ENCODE data around the gene ZCCHC7.
"Not testable (repeated sequence)": the region's sequence is repeated elsewhere in the genome, so short reads cannot be mapped to it uniquely, and the experiment has no call there.

Gene ZCCHC7

DNA sequence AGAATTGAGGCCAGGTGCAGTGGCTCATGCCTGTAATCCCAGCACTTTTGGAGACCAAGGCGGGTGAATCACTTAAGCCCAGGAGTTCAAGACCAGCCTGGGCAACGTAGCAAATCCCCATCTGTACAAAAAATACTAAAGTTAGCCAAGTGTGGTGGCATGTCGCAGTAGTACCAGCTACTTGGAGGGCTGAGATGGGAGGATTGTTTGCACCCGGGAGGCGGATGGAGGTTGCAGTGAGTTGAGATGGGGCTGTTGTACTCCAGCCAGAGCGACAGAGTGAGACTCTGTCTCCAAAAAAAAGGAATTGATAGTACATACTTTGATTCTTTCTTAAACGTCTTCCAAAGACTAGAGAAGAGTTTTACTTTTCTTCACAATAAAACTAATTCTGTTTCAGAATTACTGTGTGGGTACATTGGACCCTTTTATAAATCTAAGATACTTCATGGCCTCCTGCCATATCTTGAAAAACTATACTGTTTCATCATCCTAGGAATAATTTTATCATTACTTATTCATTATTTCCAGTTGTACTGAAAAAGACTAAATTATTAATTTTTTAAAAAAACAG lies 170.1 kb downstream of the ZCCHC7 start:
- Histone ChIP-seq H3K36me3 (ENCODE audit: control insufficient read depth, insufficient read depth, low read length, severe bottlenecking) (no peaks in the 10 kb centered on the region), H3K4me3 (ENCODE audit: low read length) (peak overlapping the region; percentile 74), H3K9ac (ENCODE audit: low read length) (no peak overlapping the region), H3K27me3 (replicated peaks; ENCODE audit: control insufficient read depth, insufficient read depth, low read length) (no peaks in the 10 kb centered on the region), H3K4me1 (ENCODE audit: control insufficient read depth, insufficient read depth, low read length) (peaks cover 18% of the 10 kb centered on the region), H3K9me3 (ENCODE audit: control insufficient read depth, low read length) (no peaks in the 10 kb centered on the region)
- DNase-seq (ENCODE audit: low read depth): no peak

- peak overlapping the region; percentile 74 for H3K4me3 ChIP-seq (ENCODE audit: low read length)
- H3K4me1 ChIP-seq (ENCODE audit: control insufficient read depth, insufficient read depth, low read length): peaks cover 18% of the 10 kb centered on the region
- no peaks in the 10 kb centered on the region for H3K9me3 ChIP-seq (ENCODE audit: control insufficient read depth, low read length)
- H3K9ac ChIP-seq (ENCODE audit: low read length): peak overlapping the region; percentile 46
- no peaks in the 10 kb centered on the region for H3K36me3 ChIP-seq (ENCODE audit: control insufficient read depth, insufficient read depth, low read length, severe bottlenecking)
- no peaks in the 10 kb centered on the region for H3K27me3 ChIP-seq (replicated peaks; ENCODE audit: control insufficient read depth, insufficient read depth, low read length)
- DNase-seq (ENCODE audit: low read depth): peak; percentile 87
These were observed 170.6 kb downstream of the ZCCHC7 start for GRCh38 chr9:37290940-37291485.

DNA sequence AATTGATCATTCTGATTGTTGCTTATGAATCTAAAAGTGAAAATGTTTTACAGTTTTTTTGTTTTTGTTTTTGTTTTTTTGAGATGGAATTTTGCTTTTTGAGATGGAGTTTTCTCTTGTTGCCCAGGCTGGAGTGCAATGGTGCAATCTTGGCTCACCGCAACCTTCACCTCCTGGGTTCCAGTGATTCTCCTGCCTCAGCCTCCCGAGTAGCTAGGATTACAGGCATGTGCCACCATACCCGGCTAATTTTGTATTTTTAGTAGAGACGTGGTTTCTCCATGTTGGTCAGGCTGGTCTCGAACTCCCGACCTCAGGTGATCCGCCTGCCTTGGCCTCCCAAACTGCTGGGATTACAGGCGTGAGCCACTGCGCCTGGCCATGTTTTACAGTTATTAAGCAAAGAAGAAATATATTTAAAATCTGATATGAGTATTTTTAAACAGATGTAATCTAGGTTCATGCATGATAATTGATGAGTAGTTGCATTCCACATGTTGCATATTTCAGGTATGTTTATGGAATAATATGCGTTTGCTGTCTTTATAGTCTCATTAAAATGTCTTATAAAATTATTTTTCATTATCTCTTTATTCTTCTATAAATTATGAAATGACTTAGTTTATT lies 171.4 kb downstream of the ZCCHC7 start:
- H3K27me3 ChIP-seq (replicated peaks; ENCODE audit: control insufficient read depth, insufficient read depth, low read length); H3K36me3 ChIP-seq (ENCODE audit: control insufficient read depth, insufficient read depth, low read length, severe bottlenecking); DNase-seq (ENCODE audit: low read depth); H3K9me3 ChIP-seq (ENCODE audit: control insufficient read depth, low read length); H3K9ac ChIP-seq (ENCODE audit: low read length): not testable (repeated sequence)
- Histone ChIP-seq H3K4me1 (ENCODE audit: control insufficient read depth, insufficient read depth, low read length) (peaks cover 18% of the 10 kb centered on the region), H3K4me3 (ENCODE audit: low read length) (peak overlapping the region; percentile 74)

GRCh38 chr9:37292896-37293295 lies 172.5 kb downstream of the ZCCHC7 start:
- Histone ChIP-seq H3K36me3 (ENCODE audit: control insufficient read depth, insufficient read depth, low read length, severe bottlenecking) (no peaks in the 10 kb centered on the region), H3K9me3 (ENCODE audit: control insufficient read depth, low read length) (no peaks in the 10 kb centered on the region), H3K27me3 (replicated peaks; ENCODE audit: control insufficient read depth, insufficient read depth, low read length) (no peaks in the 10 kb centered on the region), H3K4me3 (ENCODE audit: low read length) (no peak overlapping the region), H3K9ac (ENCODE audit: low read length) (no peak overlapping the region), H3K4me1 (ENCODE audit: control insufficient read depth, insufficient read depth, low read length) (peaks cover 18% of the 10 kb centered on the region)
- no peak for DNase-seq (ENCODE audit: low read depth)

- peaks cover 18% of the 10 kb centered on the region for H3K4me1 ChIP-seq (ENCODE audit: control insufficient read depth, insufficient read depth, low read length)
- no peaks in the 10 kb centered on the region for H3K27me3 ChIP-seq (replicated peaks; ENCODE audit: control insufficient read depth, insufficient read depth, low read length)
- no peak overlapping the region for H3K9ac ChIP-seq (ENCODE audit: low read length)
- H3K36me3 ChIP-seq (ENCODE audit: control insufficient read depth, insufficient read depth, low read length, severe bottlenecking): no peaks in the 10 kb centered on the region
- DNase-seq (ENCODE audit: low read depth): peak; percentile 79
- H3K4me3 ChIP-seq (ENCODE audit: low read length): no peak overlapping the region
- no peaks in the 10 kb centered on the region for H3K9me3 ChIP-seq (ENCODE audit: control insufficient read depth, low read length)
These were observed 173.5 kb downstream of the ZCCHC7 start for GRCh38 chr9:37293664-37294524.

DNA sequence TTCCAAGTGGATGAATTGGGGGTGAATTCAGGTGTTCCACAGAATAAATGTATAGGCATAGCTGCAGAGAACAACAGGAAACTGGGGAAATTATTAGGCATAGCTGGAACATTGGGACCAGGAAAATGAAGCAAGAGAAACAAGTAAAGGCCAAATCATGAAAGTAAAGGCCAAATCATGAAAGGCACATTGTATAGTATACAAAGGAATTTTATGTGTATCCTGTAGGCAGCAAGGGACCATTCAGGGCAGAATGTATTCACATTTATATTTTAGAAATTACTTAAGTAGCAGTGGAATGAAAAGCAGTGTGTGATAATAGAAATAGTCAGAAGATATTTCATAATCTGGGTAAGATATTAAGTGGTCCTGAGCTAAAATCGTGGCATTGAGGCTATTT lies 174.8 kb downstream of the ZCCHC7 start:
- peaks cover 18% of the 10 kb centered on the region for H3K4me1 ChIP-seq (ENCODE audit: control insufficient read depth, insufficient read depth, low read length)
- H3K9me3 ChIP-seq (ENCODE audit: control insufficient read depth, low read length): no peaks in the 10 kb centered on the region
- H3K9ac ChIP-seq (ENCODE audit: low read length): no peak overlapping the region
- H3K36me3 ChIP-seq (ENCODE audit: control insufficient read depth, insufficient read depth, low read length, severe bottlenecking): no peaks in the 10 kb centered on the region
- no peaks in the 10 kb centered on the region for H3K27me3 ChIP-seq (replicated peaks; ENCODE audit: control insufficient read depth, insufficient read depth, low read length)
- H3K4me3 ChIP-seq (ENCODE audit: low read length): no peak overlapping the region
- no peak for DNase-seq (ENCODE audit: low read depth)

DNA sequence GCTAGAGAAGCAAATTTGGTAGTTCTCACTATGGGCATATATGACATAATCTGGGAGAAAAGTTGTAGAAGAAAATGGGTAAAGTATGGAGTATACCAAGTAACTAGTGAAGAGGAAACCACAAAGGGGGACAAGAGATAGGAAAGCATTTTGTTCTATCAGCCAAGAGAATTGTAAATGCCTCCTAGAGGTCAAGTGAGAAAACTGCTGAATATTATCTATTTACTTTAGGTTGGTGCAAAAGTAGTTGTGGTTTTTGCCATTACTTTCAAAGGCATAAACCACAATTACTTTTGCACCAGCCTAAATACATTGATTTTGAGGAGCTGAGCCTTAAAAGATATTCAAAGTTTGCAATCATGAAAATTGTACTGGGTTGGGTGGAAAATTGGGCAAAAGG lies 175.4 kb downstream of the ZCCHC7 start:
- H3K9ac ChIP-seq (ENCODE audit: low read length): no peak overlapping the region
- peaks cover 14% of the 10 kb centered on the region for H3K4me1 ChIP-seq (ENCODE audit: control insufficient read depth, insufficient read depth, low read length)
- no peak overlapping the region for H3K4me3 ChIP-seq (ENCODE audit: low read length)
- H3K9me3 ChIP-seq (ENCODE audit: control insufficient read depth, low read length): no peaks in the 10 kb centered on the region
- H3K27me3 ChIP-seq (replicated peaks; ENCODE audit: control insufficient read depth, insufficient read depth, low read length): no peaks in the 10 kb centered on the region
- no peak for DNase-seq (ENCODE audit: low read depth)
- H3K36me3 ChIP-seq (ENCODE audit: control insufficient read depth, insufficient read depth, low read length, severe bottlenecking): no peaks in the 10 kb centered on the region

DNA sequence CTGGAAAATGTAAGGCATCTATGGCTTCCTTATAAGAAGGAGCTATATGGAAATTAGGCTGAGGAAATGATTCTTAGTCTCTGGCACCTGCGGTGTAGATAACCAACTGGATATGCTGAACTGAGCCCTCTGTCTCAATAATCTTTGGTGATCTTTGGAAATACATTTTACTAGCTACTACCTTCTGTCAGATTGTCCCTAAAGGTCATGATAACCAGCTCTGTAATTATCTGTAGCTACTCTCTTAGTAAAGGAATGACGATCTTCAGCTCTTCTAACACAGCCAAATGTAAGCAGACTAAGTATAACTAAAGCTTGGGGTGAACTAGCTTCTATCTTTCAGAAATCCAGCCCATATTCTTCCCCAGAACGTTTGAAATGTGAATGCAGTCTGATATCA lies 177.2 kb downstream of the ZCCHC7 start:
- H3K4me1 ChIP-seq (ENCODE audit: control insufficient read depth, insufficient read depth, low read length): peaks cover 7% of the 10 kb centered on the region
- H3K9me3 ChIP-seq (ENCODE audit: control insufficient read depth, low read length): no peaks in the 10 kb centered on the region
- no peak for DNase-seq (ENCODE audit: low read depth)
- no peaks in the 10 kb centered on the region for H3K36me3 ChIP-seq (ENCODE audit: control insufficient read depth, insufficient read depth, low read length, severe bottlenecking)
- no peak overlapping the region for H3K9ac ChIP-seq (ENCODE audit: low read length)
- no peaks in the 10 kb centered on the region for H3K27me3 ChIP-seq (replicated peaks; ENCODE audit: control insufficient read depth, insufficient read depth, low read length)
- no peak overlapping the region for H3K4me3 ChIP-seq (ENCODE audit: low read length)

DNA sequence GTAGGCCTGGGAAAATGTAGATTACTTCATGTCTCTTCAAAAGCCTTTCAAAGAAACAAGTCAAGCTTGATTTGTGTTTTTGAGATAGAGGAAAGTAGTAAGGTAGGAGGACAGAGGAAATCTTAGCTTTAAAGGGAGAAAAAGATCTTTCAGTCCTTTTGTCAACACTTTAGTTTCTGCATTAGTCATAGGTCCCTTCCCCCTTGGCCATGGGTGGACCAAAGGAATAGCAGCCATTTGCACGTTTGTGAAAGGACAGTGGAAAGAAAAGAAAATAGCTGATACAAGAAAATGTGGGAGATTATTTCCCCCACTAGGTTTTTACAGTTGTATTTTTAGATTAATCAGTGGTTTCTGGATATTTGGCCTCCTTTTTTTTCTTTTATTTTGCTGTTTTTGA lies 180.2 kb downstream of the ZCCHC7 start:
- no peaks in the 10 kb centered on the region for H3K9me3 ChIP-seq (ENCODE audit: control insufficient read depth, low read length)
- no peak overlapping the region for H3K9ac ChIP-seq (ENCODE audit: low read length)
- H3K4me1 ChIP-seq (ENCODE audit: control insufficient read depth, insufficient read depth, low read length): no peaks in the 10 kb centered on the region
- peaks cover 9% of the 10 kb centered on the region for H3K36me3 ChIP-seq (ENCODE audit: control insufficient read depth, insufficient read depth, low read length, severe bottlenecking)
- no peak for DNase-seq (ENCODE audit: low read depth)
- no peak overlapping the region for H3K4me3 ChIP-seq (ENCODE audit: low read length)
- H3K27me3 ChIP-seq (replicated peaks; ENCODE audit: control insufficient read depth, insufficient read depth, low read length): no peaks in the 10 kb centered on the region

- Histone ChIP-seq H3K9me3 (ENCODE audit: control insufficient read depth, low read length) (no peaks in the 10 kb centered on the region), H3K9ac (ENCODE audit: low read length) (no peak overlapping the region), H3K36me3 (ENCODE audit: control insufficient read depth, insufficient read depth, low read length, severe bottlenecking) (peaks cover 11% of the 10 kb centered on the region), H3K27me3 (replicated peaks; ENCODE audit: control insufficient read depth, insufficient read depth, low read length) (no peaks in the 10 kb centered on the region), H3K4me3 (ENCODE audit: low read length) (no peak overlapping the region), H3K4me1 (ENCODE audit: control insufficient read depth, insufficient read depth, low read length) (no peaks in the 10 kb centered on the region)
- DNase-seq (ENCODE audit: low read depth): no peak
These were observed 180.9 kb downstream of the ZCCHC7 start for GRCh38 chr9:37301042-37301853.

- Histone ChIP-seq H3K27me3 (replicated peaks; ENCODE audit: control insufficient read depth, insufficient read depth, low read length) (no peaks in the 10 kb centered on the region), H3K9me3 (ENCODE audit: control insufficient read depth, low read length) (no peaks in the 10 kb centered on the region), H3K36me3 (ENCODE audit: control insufficient read depth, insufficient read depth, low read length, severe bottlenecking) (peaks cover 11% of the 10 kb centered on the region), H3K4me3 (ENCODE audit: low read length) (no peak overlapping the region), H3K4me1 (ENCODE audit: control insufficient read depth, insufficient read depth, low read length) (no peaks in the 10 kb centered on the region), H3K9ac (ENCODE audit: low read length) (no peak overlapping the region)
- DNase-seq (ENCODE audit: low read depth): no peak
These were observed 181.4 kb downstream of the ZCCHC7 start for GRCh38 chr9:37301854-37302172.

Measured in adipocyte (in vitro differentiated cells).